GM23338 (cell line): ENCODE results near the gene TAOK2. TPM values are rescaled to one million over a fixed set of nuclear protein-coding genes. Genes with fewer than 3 reads are reported as not detected.

Experiments used
- ATAC-seq: fragments of 200-7000 bp; cut with Tn5 transposase; 3 replicates; pipeline ENCODE4 v1.9.1; 2020
- DNase-seq: peaks from one replicate; pipeline ENCODE4 v3.0.0-alpha.2; 2015; ENCODE audit warnings: low spot score
- H2AFZ ChIP-seq: fragments of 200-600 bp; sonication (generic); 2 replicates; pipeline ENCODE4 v1.8.0; 2016; ENCODE audit warnings: antibody characterized with exemption, mild to moderate bottlenecking, moderate library complexity
- H3F3A ChIP-seq: fragments of 200-600 bp; sonication (generic); replicated peaks from 2 replicates; pipeline ENCODE4 v1.8.0; 2017; ENCODE audit warnings: antibody characterized with exemption, mixed run types, low read depth
- H3K27ac ChIP-seq: fragments of 200-600 bp; sonication (generic); 2 replicates; pipeline ENCODE4 v1.6.1; 2016; ENCODE audit warnings: low read depth
- H3K27me3 ChIP-seq: fragments of 200-600 bp; sonication (generic); 2 replicates; pipeline ENCODE4 v1.8.0; 2016; ENCODE audit warnings: mild to moderate bottlenecking, mixed run types, moderate library complexity; ENCODE audit not compliant: insufficient read depth
- H3K36me3 ChIP-seq: fragments of 200-600 bp; sonication (generic); 2 replicates; pipeline ENCODE4 v1.8.0; 2016; ENCODE audit warnings: mild to moderate bottlenecking; ENCODE audit not compliant: insufficient read depth
- H3K4me1 ChIP-seq: fragments of 200-600 bp; sonication (generic); 2 replicates; pipeline ENCODE4 v1.8.0; 2016; ENCODE audit warnings: mild to moderate bottlenecking, moderate library complexity; ENCODE audit not compliant: insufficient read depth
- H3K4me2 ChIP-seq: fragments of 200-600 bp; sonication (generic); 2 replicates; pipeline ENCODE4 v1.7.1; 2017; ENCODE audit warnings: mixed run types
- H3K4me3 ChIP-seq: fragments of 200-600 bp; sonication (generic); 2 replicates; pipeline ENCODE4 v1.6.1; 2016; ENCODE audit warnings: mixed run types
- H3K79me2 ChIP-seq: fragments of 200-600 bp; sonication (generic); replicated peaks from 2 replicates; pipeline ENCODE4 v1.8.0; 2017; ENCODE audit warnings: mild to moderate bottlenecking; ENCODE audit not compliant: insufficient read depth
- H3K9me2 ChIP-seq: fragments of 200-600 bp; sonication (generic); 2 replicates; pipeline ENCODE4 v1.8.0; 2017; ENCODE audit not compliant: insufficient read depth
- H4K20me1 ChIP-seq: fragments of 200-600 bp; sonication (generic); replicated peaks from 2 replicates; pipeline ENCODE4 v1.8.0; 2017; ENCODE audit warnings: mild to moderate bottlenecking; ENCODE audit not compliant: insufficient read depth
- H3K27ac Mint-ChIP-seq: 2 replicates; pipeline ENCODE4 v1.8.0; 2020; ENCODE audit warnings: inconsistent platforms, mild to moderate bottlenecking, moderate library complexity, mixed read lengths
- H3K27me3 Mint-ChIP-seq: 3 replicates; pipeline ENCODE4 v1.8.0; 2022; ENCODE audit warnings: low read depth, mild to moderate bottlenecking, moderate library complexity, mixed read lengths, inconsistent platforms; ENCODE audit not compliant: insufficient read depth, poor library complexity
- H3K36me3 Mint-ChIP-seq: 3 replicates; pipeline ENCODE4 v1.8.0; 2021; ENCODE audit warnings: low read depth, mild to moderate bottlenecking, inconsistent platforms, moderate library complexity, mixed read lengths
- H3K4me1 Mint-ChIP-seq: 3 replicates; pipeline ENCODE4 v1.8.0; 2020; ENCODE audit warnings: mild to moderate bottlenecking, inconsistent platforms, mixed read lengths
- H3K4me3 Mint-ChIP-seq: 3 replicates; pipeline ENCODE4 v1.8.0; 2021; ENCODE audit warnings: moderate library complexity, mild to moderate bottlenecking, inconsistent platforms, mixed read lengths
- H3K9me3 Mint-ChIP-seq: 3 replicates; pipeline ENCODE4 v1.8.0; 2020; ENCODE audit warnings: moderate library complexity, mild to moderate bottlenecking, inconsistent platforms, mixed read lengths
- EZH2 ChIP-seq: fragments of 200-600 bp; sonication (generic); IDR thresholded peaks from one replicate; pipeline ENCODE4 v1.8.0; 2017; ENCODE audit warnings: antibody characterized with exemption, mild to moderate bottlenecking, low read depth; ENCODE audit not compliant: unreplicated experiment
- EZH2phosphoT487 ChIP-seq: fragments of 200-600 bp; sonication (generic); IDR thresholded peaks from one replicate; pipeline ENCODE4 v1.8.1; 2018; ENCODE audit warnings: antibody characterized with exemption; ENCODE audit not compliant: unreplicated experiment
- NANOG ChIP-seq: IDR thresholded peaks from 2 replicates; pipeline ENCODE4 v1.6.1; 2016; ENCODE audit warnings: antibody characterized with exemption, borderline replicate concordance
- POLR2AphosphoS5 ChIP-seq: IDR thresholded peaks from 2 replicates; pipeline ENCODE4 v1.6.1; 2016; ENCODE audit warnings: antibody characterized with exemption, low read depth
- STAT1 ChIP-seq: IDR thresholded peaks from one replicate; pipeline ENCODE4 v1.6.1; 2016; ENCODE audit warnings: antibody characterized with exemption; ENCODE audit not compliant: unreplicated experiment
- ZNF114 ChIP-seq: fragments of 250-450 bp; sonication (Bioruptor Pico); IDR thresholded peaks from 2 replicates; pipeline ENCODE4 v1.5.0; 2020; ENCODE audit warnings: mild to moderate bottlenecking, moderate library complexity
- polyA plus RNA-seq: library from polyadenylated mRNA; unstranded; fragments of >200 nt; fragmentation: Nextera tagmentation; extraction: Ambion mirVana; gene quantifications from 2 replicates; pipeline ENCODE4 v1.2.1, GENCODE V29; 2016
- total RNA-seq: library from RNA; depleted of rRNA; stranded (reverse); fragments of >200 nt; shearing (Covaris generic); gene quantifications from 2 replicates; pipeline ENCODE4 v1.2.3, GENCODE V29; 2014
- TF ChIP-seq, protein P1 (sequence below), 2 experiments: fragments of 200-600 bp in 1 of 2; sonication (generic) in 1 of 2; conservative IDR thresholded peaks; 2 replicates each; pipeline versions ENCODE4 v1.5.1 to v1.6.1; 2016 to 2017; ENCODE audit warnings: antibody characterized with exemption in 2 of 2, low read depth in 2 of 2, mild to moderate bottlenecking in 2 of 2, moderate library complexity in 1 of 2
- TF ChIP-seq, protein P2 (sequence below): IDR thresholded peaks from one replicate; pipeline ENCODE4 v1.6.1; 2018; ENCODE audit warnings: antibody characterized with exemption; ENCODE audit not compliant: unreplicated experiment
- TF ChIP-seq, protein P3 (sequence below): fragments of 250-450 bp; sonication (Bioruptor Pico); IDR thresholded peaks from 2 replicates; pipeline ENCODE4 v1.5.0; 2020; ENCODE audit warnings: mild to moderate bottlenecking, moderate library complexity
- TF ChIP-seq, protein P4 (sequence below): IDR thresholded peaks from 2 replicates; pipeline ENCODE4 v1.6.1; 2016; ENCODE audit warnings: antibody characterized with exemption

The TAOK2 gene
- total and polyA plus RNA-seq, 2 experiments from 2014 or later, result 8.8 to 45.2 TPM

DNA sequence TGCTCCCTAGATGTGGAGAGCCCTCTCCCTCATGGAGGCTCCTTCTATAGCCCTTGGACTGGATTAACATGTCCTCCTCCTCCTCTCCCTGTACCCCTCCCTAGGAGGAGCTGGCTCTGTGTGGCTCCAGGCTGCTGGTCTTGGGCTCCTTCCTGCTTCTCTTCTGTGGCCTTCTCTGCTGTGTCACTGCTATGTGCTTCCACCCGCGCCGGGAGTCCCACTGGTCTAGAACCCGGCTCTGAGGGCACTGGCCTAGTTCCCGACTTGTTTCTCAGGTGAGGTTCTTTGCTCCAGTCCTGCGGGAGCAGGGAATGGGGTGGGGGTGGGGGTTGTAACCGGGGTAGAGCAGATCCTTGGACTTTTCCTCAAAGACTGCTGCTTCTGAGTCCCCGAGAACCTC lies 2.4 kb upstream of the TAOK2 start:
- Histone ChIP-seq H3F3A (peaks cover 23% of the 10 kb centered on the region; the same call in 1 of the 2 replicates), H3K9me2 (peaks cover 4% of the 10 kb centered on the region; the same call in 1 of the 2 replicates), H3K36me3 (peaks cover 14% of the 10 kb centered on the region), H2AFZ (no peak overlapping the region), H3K79me2 (peaks cover 23% of the 10 kb centered on the region), H3K4me3 (no peak overlapping the region), H4K20me1 (peaks cover 11% of the 10 kb centered on the region), H3K4me2 (no peak overlapping the region), H3K27ac (no peak overlapping the region), H3K4me1 (peaks cover 17% of the 10 kb centered on the region), H3K27me3 (peaks cover 16% of the 10 kb centered on the region)
- H3K27ac Mint-ChIP-seq, result no peak overlapping the region
- peaks cover 17% of the 10 kb centered on the region for H3K4me1 Mint-ChIP-seq
- ATAC-seq (no peak), DNase-seq (no peak)
- peaks cover 18% of the 10 kb centered on the region for H3K27me3 Mint-ChIP-seq
- H3K9me3 Mint-ChIP-seq, result peaks cover 21% of the 10 kb centered on the region
- H3K36me3 Mint-ChIP-seq, result peaks cover 41% of the 10 kb centered on the region
- no peak overlapping the region for H3K4me3 Mint-ChIP-seq
- TF ChIP-seq ZNF114 (no peak), NANOG (no peak), POLR2AphosphoS5 (no peak), EZH2phosphoT487 (no peak), STAT1 (no peak), EZH2 (no peak)
- TF ChIP-seq, protein P1, sequence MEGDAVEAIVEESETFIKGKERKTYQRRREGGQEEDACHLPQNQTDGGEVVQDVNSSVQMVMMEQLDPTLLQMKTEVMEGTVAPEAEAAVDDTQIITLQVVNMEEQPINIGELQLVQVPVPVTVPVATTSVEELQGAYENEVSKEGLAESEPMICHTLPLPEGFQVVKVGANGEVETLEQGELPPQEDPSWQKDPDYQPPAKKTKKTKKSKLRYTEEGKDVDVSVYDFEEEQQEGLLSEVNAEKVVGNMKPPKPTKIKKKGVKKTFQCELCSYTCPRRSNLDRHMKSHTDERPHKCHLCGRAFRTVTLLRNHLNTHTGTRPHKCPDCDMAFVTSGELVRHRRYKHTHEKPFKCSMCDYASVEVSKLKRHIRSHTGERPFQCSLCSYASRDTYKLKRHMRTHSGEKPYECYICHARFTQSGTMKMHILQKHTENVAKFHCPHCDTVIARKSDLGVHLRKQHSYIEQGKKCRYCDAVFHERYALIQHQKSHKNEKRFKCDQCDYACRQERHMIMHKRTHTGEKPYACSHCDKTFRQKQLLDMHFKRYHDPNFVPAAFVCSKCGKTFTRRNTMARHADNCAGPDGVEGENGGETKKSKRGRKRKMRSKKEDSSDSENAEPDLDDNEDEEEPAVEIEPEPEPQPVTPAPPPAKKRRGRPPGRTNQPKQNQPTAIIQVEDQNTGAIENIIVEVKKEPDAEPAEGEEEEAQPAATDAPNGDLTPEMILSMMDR (conservative IDR thresholded peaks at IDR 0.05; ENCODE audit: low read depth in 2 of 2), result no peak
- TF ChIP-seq, protein P2, sequence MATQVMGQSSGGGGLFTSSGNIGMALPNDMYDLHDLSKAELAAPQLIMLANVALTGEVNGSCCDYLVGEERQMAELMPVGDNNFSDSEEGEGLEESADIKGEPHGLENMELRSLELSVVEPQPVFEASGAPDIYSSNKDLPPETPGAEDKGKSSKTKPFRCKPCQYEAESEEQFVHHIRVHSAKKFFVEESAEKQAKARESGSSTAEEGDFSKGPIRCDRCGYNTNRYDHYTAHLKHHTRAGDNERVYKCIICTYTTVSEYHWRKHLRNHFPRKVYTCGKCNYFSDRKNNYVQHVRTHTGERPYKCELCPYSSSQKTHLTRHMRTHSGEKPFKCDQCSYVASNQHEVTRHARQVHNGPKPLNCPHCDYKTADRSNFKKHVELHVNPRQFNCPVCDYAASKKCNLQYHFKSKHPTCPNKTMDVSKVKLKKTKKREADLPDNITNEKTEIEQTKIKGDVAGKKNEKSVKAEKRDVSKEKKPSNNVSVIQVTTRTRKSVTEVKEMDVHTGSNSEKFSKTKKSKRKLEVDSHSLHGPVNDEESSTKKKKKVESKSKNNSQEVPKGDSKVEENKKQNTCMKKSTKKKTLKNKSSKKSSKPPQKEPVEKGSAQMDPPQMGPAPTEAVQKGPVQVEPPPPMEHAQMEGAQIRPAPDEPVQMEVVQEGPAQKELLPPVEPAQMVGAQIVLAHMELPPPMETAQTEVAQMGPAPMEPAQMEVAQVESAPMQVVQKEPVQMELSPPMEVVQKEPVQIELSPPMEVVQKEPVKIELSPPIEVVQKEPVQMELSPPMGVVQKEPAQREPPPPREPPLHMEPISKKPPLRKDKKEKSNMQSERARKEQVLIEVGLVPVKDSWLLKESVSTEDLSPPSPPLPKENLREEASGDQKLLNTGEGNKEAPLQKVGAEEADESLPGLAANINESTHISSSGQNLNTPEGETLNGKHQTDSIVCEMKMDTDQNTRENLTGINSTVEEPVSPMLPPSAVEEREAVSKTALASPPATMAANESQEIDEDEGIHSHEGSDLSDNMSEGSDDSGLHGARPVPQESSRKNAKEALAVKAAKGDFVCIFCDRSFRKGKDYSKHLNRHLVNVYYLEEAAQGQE, result no peak
- TF ChIP-seq, protein P3, sequence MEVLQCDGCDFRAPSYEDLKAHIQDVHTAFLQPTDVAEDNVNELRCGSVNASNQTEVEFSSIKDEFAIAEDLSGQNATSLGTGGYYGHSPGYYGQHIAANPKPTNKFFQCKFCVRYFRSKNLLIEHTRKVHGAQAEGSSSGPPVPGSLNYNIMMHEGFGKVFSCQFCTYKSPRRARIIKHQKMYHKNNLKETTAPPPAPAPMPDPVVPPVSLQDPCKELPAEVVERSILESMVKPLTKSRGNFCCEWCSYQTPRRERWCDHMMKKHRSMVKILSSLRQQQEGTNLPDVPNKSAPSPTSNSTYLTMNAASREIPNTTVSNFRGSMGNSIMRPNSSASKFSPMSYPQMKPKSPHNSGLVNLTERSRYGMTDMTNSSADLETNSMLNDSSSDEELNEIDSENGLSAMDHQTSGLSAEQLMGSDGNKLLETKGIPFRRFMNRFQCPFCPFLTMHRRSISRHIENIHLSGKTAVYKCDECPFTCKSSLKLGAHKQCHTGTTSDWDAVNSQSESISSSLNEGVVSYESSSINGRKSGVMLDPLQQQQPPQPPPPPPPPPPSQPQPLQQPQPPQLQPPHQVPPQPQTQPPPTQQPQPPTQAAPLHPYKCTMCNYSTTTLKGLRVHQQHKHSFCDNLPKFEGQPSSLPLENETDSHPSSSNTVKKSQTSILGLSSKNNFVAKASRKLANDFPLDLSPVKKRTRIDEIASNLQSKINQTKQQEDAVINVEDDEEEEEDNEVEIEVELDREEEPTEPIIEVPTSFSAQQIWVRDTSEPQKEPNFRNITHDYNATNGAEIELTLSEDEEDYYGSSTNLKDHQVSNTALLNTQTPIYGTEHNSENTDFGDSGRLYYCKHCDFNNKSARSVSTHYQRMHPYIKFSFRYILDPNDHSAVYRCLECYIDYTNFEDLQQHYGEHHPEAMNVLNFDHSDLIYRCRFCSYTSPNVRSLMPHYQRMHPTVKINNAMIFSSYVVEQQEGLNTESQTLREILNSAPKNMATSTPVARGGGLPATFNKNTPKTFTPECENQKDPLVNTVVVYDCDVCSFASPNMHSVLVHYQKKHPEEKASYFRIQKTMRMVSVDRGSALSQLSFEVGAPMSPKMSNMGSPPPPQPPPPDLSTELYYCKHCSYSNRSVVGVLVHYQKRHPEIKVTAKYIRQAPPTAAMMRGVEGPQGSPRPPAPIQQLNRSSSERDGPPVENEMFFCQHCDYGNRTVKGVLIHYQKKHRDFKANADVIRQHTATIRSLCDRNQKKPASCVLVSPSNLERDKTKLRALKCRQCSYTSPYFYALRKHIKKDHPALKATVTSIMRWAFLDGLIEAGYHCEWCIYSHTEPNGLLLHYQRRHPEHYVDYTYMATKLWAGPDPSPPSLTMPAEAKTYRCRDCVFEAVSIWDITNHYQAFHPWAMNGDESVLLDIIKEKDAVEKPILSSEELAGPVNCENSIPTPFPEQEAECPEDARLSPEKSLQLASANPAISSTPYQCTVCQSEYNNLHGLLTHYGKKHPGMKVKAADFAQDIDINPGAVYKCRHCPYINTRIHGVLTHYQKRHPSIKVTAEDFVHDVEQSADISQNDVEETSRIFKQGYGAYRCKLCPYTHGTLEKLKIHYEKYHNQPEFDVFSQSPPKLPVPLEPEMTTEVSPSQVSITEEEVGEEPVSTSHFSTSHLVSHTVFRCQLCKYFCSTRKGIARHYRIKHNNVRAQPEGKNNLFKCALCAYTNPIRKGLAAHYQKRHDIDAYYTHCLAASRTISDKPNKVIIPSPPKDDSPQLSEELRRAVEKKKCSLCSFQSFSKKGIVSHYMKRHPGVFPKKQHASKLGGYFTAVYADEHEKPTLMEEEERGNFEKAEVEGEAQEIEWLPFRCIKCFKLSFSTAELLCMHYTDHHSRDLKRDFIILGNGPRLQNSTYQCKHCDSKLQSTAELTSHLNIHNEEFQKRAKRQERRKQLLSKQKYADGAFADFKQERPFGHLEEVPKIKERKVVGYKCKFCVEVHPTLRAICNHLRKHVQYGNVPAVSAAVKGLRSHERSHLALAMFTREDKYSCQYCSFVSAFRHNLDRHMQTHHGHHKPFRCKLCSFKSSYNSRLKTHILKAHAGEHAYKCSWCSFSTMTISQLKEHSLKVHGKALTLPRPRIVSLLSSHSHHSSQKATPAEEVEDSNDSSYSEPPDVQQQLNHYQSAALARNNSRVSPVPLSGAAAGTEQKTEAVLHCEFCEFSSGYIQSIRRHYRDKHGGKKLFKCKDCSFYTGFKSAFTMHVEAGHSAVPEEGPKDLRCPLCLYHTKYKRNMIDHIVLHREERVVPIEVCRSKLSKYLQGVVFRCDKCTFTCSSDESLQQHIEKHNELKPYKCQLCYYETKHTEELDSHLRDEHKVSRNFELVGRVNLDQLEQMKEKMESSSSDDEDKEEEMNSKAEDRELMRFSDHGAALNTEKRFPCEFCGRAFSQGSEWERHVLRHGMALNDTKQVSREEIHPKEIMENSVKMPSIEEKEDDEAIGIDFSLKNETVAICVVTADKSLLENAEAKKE (CRISPR knock-in tag), result no peak
- TF ChIP-seq, protein P4, sequence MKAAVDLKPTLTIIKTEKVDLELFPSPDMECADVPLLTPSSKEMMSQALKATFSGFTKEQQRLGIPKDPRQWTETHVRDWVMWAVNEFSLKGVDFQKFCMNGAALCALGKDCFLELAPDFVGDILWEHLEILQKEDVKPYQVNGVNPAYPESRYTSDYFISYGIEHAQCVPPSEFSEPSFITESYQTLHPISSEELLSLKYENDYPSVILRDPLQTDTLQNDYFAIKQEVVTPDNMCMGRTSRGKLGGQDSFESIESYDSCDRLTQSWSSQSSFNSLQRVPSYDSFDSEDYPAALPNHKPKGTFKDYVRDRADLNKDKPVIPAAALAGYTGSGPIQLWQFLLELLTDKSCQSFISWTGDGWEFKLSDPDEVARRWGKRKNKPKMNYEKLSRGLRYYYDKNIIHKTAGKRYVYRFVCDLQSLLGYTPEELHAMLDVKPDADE, result no peak
